ENCODE measurements around the gene ZNF74.
A peak's percentile ranks its signal among the peaks of the same experiment; 100 is the strongest.
"Not testable (repeated sequence)": the region's sequence is repeated elsewhere in the genome, so short reads cannot be mapped to it uniquely, and the experiment has no call there.

The ZNF74 gene

DNA sequence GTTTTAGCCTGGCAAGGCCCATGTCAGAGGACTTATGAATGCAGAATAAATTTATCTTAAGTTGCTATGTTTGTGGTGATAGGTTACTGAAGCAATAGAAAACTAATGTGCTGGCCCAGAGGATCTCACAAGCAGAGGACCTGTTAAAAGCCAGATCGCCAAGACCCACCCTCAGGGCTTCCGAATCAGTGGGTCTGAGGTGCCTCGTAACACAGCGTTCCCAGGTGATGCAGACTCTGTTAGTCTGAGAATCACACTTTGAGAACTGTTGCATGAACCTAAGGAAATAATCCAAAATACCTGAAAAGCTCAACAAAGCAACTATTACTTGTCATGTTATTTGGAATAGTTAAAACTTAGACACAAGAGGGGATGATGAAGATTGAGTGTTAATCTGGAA is 50.4 kb downstream of the ZNF74 start:
- no peak for ATAC-seq (replicated peaks; ENCODE audit: extremely low read depth, poor library complexity, severe bottlenecking)
- no peaks in the 10 kb centered on the region for H3K27me3 Mint-ChIP-seq
- no peaks in the 10 kb centered on the region for H3K9me3 Mint-ChIP-seq
- no peak overlapping the region for H3K27ac Mint-ChIP-seq (ENCODE audit: low read depth)
- H3K4me3 Mint-ChIP-seq, result no peak overlapping the region
- peaks cover 19% of the 10 kb centered on the region for H3K36me3 Mint-ChIP-seq (ENCODE audit: insufficient read depth)
- no peak for DNase-seq (ENCODE audit: low spot score in 2 of 2)
- H3K4me1 Mint-ChIP-seq, result no peaks in the 10 kb centered on the region

DNA sequence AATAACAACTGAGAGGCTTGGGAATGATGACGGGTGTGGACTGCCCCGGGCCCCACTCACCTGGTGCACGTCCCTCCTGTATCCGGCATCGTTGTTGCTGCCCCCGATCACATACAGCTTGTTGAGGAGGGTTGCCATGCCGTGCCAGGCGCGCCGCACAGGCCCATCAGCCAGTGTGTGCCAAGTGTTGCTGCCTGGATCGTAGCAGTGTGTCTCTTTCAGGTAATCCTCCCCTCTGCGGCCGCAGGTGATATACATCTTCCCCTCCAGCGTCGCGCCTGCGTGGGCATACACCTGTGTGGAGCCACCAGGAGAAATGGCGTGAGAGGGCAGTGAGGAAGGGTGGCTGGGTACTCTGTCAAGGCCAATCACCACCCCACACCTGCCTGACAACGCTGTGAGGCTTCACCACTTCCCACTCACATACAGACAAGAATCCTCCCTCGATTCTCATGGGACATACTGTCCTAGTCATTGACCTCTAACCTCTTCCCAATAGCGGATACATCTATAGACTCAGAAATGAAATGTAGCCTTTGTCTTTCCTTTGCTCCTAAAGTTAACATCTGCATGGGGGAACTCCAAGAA is 52.5 kb downstream of the ZNF74 start:
- peaks cover 22% of the 10 kb centered on the region for H3K36me3 Mint-ChIP-seq (ENCODE audit: insufficient read depth)
- H3K9me3 Mint-ChIP-seq, result no peaks in the 10 kb centered on the region
- no peaks in the 10 kb centered on the region for H3K27me3 Mint-ChIP-seq
- ATAC-seq (replicated peaks; ENCODE audit: extremely low read depth, poor library complexity, severe bottlenecking) (no peak), DNase-seq (ENCODE audit: low spot score in 2 of 2) (no peak)
- no peak overlapping the region for H3K27ac Mint-ChIP-seq (ENCODE audit: low read depth)
- no peak overlapping the region for H3K4me3 Mint-ChIP-seq
- H3K4me1 Mint-ChIP-seq, result no peaks in the 10 kb centered on the region

DNA sequence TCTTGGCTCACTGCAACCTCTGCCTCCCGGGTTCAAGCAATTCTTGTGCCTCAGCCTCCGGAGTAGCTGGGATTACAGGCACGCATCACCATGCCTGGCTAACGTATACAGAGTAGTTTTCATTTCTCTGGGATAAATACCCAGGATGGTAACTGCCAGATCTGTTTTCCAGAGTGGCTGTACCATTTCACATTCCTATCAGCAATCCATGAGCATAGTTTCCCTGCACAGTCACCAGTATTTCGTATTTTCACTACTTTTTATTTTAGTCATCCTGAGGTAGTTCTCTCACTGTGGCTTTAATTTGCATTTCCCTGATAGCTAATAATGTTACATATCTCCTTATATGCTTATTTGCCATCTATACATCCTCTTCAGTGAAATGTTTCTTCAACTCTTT is 54.7 kb downstream of the ZNF74 start:
- no peaks in the 10 kb centered on the region for H3K9me3 Mint-ChIP-seq
- no peaks in the 10 kb centered on the region for H3K4me1 Mint-ChIP-seq
- DNase-seq (ENCODE audit: low spot score in 2 of 2) (no peak), ATAC-seq (replicated peaks; ENCODE audit: extremely low read depth, poor library complexity, severe bottlenecking) (no peak)
- H3K4me3 Mint-ChIP-seq, result no peak overlapping the region
- H3K27me3 Mint-ChIP-seq, result no peaks in the 10 kb centered on the region
- peaks cover 17% of the 10 kb centered on the region for H3K36me3 Mint-ChIP-seq (ENCODE audit: insufficient read depth)
- peak overlapping the region; percentile 68 for H3K27ac Mint-ChIP-seq (ENCODE audit: low read depth)

DNA sequence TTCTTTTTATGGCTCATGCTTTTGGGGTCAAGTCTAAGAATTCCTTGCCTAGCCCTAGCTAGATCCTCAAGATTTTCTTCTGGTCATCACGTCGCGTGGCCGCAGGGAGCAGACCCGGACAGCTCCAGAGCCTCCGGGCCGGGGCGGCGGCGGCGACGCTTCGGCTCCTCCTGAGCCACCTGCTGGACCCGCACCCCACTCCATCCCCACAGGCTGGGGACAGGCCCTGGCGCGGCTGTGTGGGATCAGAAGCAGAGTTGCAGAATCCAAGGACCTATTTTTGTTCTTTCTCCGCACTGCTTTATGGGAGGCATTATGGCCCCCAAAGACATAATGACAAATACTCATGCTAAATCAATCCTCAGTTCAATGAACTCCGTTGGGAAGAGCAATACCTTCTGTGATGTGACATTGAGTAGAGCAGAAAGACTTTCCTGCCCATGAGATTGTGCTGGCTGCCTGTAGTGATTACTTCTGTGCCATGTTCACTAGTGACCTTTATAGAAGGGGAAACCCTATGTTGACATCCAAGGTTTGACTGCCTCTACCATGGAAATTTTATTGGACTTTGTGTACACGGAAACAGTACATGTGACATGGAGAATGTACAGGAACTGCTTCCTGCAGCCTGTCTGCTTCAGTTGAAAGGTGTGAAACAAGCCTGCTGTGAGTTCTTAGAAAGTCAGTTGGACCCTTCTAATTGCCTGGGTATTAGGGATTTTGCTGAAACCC is 56.0 kb downstream of the ZNF74 start:
- no peak for ATAC-seq (replicated peaks; ENCODE audit: extremely low read depth, poor library complexity, severe bottlenecking)
- H3K4me3 Mint-ChIP-seq, result no peak overlapping the region
- H3K27me3 Mint-ChIP-seq, result no peaks in the 10 kb centered on the region
- no peak for DNase-seq (ENCODE audit: low spot score in 2 of 2)
- no peaks in the 10 kb centered on the region for H3K9me3 Mint-ChIP-seq
- H3K4me1 Mint-ChIP-seq, result no peaks in the 10 kb centered on the region
- H3K36me3 Mint-ChIP-seq (ENCODE audit: insufficient read depth), result peaks cover 13% of the 10 kb centered on the region
- H3K27ac Mint-ChIP-seq (ENCODE audit: low read depth), result no peak overlapping the region

- Mint-ChIP-seq H3K9me3 (no peaks in the 10 kb centered on the region), H3K27me3 (no peaks in the 10 kb centered on the region), H3K36me3 (ENCODE audit: insufficient read depth) (peaks cover 14% of the 10 kb centered on the region), H3K4me1 (no peaks in the 10 kb centered on the region), H3K4me3 (no peak overlapping the region), H3K27ac (ENCODE audit: low read depth) (no peak overlapping the region)
- no peak for DNase-seq (ENCODE audit: low spot score in 2 of 2)
- ATAC-seq (replicated peaks; ENCODE audit: extremely low read depth, poor library complexity, severe bottlenecking), result no peak
Measured at GRCh38 chr22:20450551-20450906, 56.6 kb downstream of the ZNF74 start.

GRCh38 chr22:20451129-20451778 is 57.3 kb downstream of the ZNF74 start:
- H3K27me3 Mint-ChIP-seq; H3K4me1 Mint-ChIP-seq; H3K27ac Mint-ChIP-seq (ENCODE audit: low read depth); DNase-seq (ENCODE audit: low spot score in 2 of 2); H3K9me3 Mint-ChIP-seq; ATAC-seq (replicated peaks; ENCODE audit: extremely low read depth, poor library complexity, severe bottlenecking); H3K4me3 Mint-ChIP-seq: not testable (repeated sequence)
- H3K36me3 Mint-ChIP-seq (ENCODE audit: insufficient read depth), result peaks cover 13% of the 10 kb centered on the region

DNA sequence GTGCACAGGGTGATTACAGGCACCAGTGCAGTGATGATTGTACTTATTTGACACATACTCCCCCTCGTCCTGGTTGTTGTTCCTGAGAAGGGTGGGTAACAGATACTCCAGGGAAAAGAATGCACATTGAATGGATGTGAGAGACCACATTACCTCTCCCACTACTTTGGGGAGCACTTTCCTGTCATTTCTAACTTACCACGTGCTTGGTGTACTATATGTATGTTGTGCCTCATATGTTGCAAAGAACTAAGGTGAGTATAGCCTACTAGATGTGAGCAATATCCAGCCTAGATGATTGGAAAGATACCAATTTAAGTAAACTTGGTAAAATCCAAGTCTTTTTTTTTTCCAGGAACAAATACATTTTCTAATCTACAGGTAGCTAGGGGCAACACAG is 58.0 kb downstream of the ZNF74 start:
- Mint-ChIP-seq H3K9me3 (no peaks in the 10 kb centered on the region), H3K27ac (ENCODE audit: low read depth) (no peak overlapping the region), H3K27me3 (no peaks in the 10 kb centered on the region), H3K4me1 (peaks cover 12% of the 10 kb centered on the region), H3K4me3 (no peak overlapping the region), H3K36me3 (ENCODE audit: insufficient read depth) (peaks cover 10% of the 10 kb centered on the region)
- DNase-seq (ENCODE audit: low spot score in 2 of 2) (no peak), ATAC-seq (replicated peaks; ENCODE audit: extremely low read depth, poor library complexity, severe bottlenecking) (no peak)

DNA sequence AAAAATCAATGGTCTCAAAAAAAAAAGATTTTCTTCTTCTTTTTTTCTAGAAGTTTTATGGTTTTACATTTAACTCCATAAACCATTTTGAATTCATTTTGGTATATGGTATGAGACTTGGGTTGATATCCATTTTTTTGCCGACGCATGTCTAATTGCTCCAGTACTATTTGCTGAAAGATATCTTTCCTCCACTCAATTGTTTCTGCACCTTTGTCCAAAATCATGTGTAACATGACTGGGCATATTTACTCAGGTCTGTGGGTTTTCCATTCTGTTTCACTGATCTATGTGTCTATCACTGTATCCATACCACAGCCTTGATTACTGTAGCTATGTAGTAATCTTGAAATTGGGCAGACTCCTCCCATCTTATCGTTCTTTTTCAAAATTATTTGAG is 59.3 kb downstream of the ZNF74 start:
- no peak overlapping the region for H3K27ac Mint-ChIP-seq (ENCODE audit: low read depth)
- no peaks in the 10 kb centered on the region for H3K9me3 Mint-ChIP-seq
- no peak overlapping the region for H3K4me3 Mint-ChIP-seq
- no peak for ATAC-seq (replicated peaks; ENCODE audit: extremely low read depth, poor library complexity, severe bottlenecking)
- no peaks in the 10 kb centered on the region for H3K27me3 Mint-ChIP-seq
- peaks cover 12% of the 10 kb centered on the region for H3K36me3 Mint-ChIP-seq (ENCODE audit: insufficient read depth)
- H3K4me1 Mint-ChIP-seq, result peaks cover 12% of the 10 kb centered on the region
- no peak for DNase-seq (ENCODE audit: low spot score in 2 of 2)

GRCh38 chr22:20455709-20456063 is 61.7 kb downstream of the ZNF74 start:
- no peak overlapping the region for H3K4me3 Mint-ChIP-seq
- ATAC-seq (replicated peaks; ENCODE audit: extremely low read depth, poor library complexity, severe bottlenecking) (no peak), DNase-seq (ENCODE audit: low spot score in 2 of 2) (no peak)
- H3K36me3 Mint-ChIP-seq (ENCODE audit: insufficient read depth), result peaks cover 12% of the 10 kb centered on the region
- no peaks in the 10 kb centered on the region for H3K9me3 Mint-ChIP-seq
- no peak overlapping the region for H3K27ac Mint-ChIP-seq (ENCODE audit: low read depth)
- no peaks in the 10 kb centered on the region for H3K27me3 Mint-ChIP-seq
- H3K4me1 Mint-ChIP-seq, result peaks cover 21% of the 10 kb centered on the region

DNA sequence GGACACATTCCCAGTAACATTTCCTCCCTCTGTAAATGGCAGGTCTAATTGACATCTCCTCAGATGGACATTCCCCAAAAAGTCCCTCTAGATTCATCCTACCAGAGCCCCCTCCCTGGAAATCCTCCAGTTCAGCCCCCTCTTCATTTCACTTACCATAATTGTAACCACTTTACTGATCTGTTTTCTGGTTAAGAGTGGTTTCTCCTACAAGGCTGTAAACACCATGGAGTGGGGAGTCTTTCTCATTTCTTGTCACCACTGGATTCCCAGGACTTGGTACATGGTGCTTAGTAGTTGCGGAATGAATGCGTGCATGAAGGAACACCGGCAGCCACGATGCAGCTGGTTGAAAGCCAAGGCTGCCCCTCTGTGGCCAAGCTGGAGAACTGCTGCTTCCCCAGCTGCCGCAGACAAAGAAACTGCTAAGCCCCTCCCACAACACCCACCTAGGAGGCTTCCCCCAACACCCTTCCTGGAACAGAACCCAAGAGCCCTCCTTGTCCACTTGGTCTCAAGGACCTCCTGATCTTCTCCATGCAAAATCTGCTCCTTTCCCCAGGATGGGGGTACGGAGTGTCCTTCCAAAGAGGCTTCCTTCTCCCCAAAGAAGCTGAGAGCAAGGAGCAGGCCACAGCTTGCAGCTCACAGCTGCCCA is 62.2 kb downstream of the ZNF74 start:
- H3K4me1 Mint-ChIP-seq, result peaks cover 21% of the 10 kb centered on the region
- H3K4me3 Mint-ChIP-seq, result no peak overlapping the region
- H3K27me3 Mint-ChIP-seq, result no peaks in the 10 kb centered on the region
- peak; percentile 86 for ATAC-seq (replicated peaks; ENCODE audit: extremely low read depth, poor library complexity, severe bottlenecking)
- no peaks in the 10 kb centered on the region for H3K9me3 Mint-ChIP-seq
- peak; percentile 57 to 64 for DNase-seq (ENCODE audit: low spot score in 2 of 2)
- no peak overlapping the region for H3K27ac Mint-ChIP-seq (ENCODE audit: low read depth)
- H3K36me3 Mint-ChIP-seq (ENCODE audit: insufficient read depth), result peaks cover 12% of the 10 kb centered on the region

- Mint-ChIP-seq H3K36me3 (ENCODE audit: insufficient read depth) (peaks cover 10% of the 10 kb centered on the region), H3K9me3 (no peaks in the 10 kb centered on the region), H3K4me1 (peaks cover 21% of the 10 kb centered on the region), H3K27me3 (no peaks in the 10 kb centered on the region), H3K27ac (ENCODE audit: low read depth) (no peak overlapping the region), H3K4me3 (no peak overlapping the region)
- no peak for ATAC-seq (replicated peaks; ENCODE audit: extremely low read depth, poor library complexity, severe bottlenecking)
- no peak for DNase-seq (ENCODE audit: low spot score in 2 of 2)
Measured at GRCh38 chr22:20456722-20457076, 62.7 kb downstream of the ZNF74 start.

DNA sequence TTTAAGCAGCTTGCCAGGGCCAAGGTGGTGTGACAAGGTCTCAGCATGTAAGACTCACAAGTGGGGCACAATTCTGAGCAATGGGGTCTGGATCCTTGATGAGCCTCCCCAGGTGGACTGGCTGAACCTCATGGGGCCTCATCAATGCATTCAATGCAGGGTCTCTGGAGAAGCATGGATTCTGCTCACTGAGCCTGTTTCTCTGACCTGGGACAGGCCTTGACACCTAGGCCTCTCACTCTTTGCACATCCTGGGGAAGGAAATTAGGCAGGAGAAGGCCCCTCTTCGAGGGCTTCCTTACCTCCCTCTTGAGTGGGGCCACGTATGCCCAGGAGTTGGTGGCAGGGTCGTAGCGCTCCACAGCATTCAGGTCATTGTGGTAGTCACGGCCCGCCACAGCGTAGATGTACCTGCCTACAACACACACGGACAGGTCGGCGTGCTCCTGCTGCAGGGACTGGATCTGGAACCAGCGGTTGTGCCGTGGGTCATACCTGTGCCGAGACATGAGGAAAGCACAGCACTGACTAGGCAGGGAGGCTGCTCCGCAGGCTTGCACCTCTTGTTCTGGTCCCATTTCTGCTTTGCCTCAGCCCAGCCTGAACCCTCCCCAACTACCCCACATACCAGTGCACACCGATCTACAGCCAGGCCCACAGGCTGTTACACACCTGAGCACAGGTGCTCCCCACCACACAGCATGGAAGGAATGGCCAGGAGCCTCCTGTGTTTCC is 63.7 kb downstream of the ZNF74 start:
- ATAC-seq (replicated peaks; ENCODE audit: extremely low read depth, poor library complexity, severe bottlenecking) (no peak), DNase-seq (ENCODE audit: low spot score in 2 of 2) (no peak)
- no peaks in the 10 kb centered on the region for H3K27me3 Mint-ChIP-seq
- H3K4me3 Mint-ChIP-seq, result no peak overlapping the region
- H3K27ac Mint-ChIP-seq (ENCODE audit: low read depth), result no peak overlapping the region
- H3K36me3 Mint-ChIP-seq (ENCODE audit: insufficient read depth), result peaks cover 7% of the 10 kb centered on the region
- peaks cover 26% of the 10 kb centered on the region for H3K4me1 Mint-ChIP-seq
- no peaks in the 10 kb centered on the region for H3K9me3 Mint-ChIP-seq

All from central memory CD8-positive, alpha-beta T cell (primary cell).